ENCODE data around the gene SHC3. TPM values are rescaled to one million over a fixed set of nuclear protein-coding genes. Genes with fewer than 3 reads are reported as not detected.

Gene SHC3
- total and polyA plus RNA-seq, 2 donors from 2014 or later, result 0.95 to 1.5 TPM

DNA sequence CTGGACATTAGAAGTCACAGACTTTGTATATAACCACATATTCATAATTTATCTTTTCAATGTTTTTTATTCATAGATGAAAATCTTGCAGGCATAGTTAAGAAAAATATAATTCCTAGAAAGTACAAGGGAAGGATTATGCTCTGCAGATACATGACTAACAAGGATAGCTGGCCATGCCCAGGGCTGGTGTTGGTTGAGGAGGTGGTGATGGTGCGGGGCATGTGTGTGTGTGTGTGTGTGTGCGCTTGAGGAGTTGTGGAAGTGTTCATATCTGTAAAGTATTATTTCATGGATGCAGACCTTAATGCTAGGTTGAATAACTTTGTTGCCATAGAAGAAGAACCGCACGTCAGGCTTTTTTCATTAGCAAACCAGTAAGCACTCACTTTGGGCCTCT lies 186.1 kb downstream of the SHC3 start:
- H3K4me1 ChIP-seq (ENCODE audit: control insufficient read depth in 2 of 3, insufficient read depth in 2 of 3, low read depth in 1 of 3, low read length in 3 of 3), result peaks cover 0 to 13% (median 5%) of the 10 kb centered on the region in 3 donors
- H3K4me3 ChIP-seq (ENCODE audit: low read length in 3 of 3), result peak overlapping the region; percentile 73 to 85 (median 82)
- no peaks in the 10 kb centered on the region for H3K27me3 ChIP-seq (ENCODE audit: control insufficient read depth, insufficient read depth, low read length)
- peak overlapping the region in 1 of 2 donors; percentile 47 for H3K27ac ChIP-seq (ENCODE audit: low read depth in 2 of 2, low read length in 2 of 2)
- H3K9ac ChIP-seq (ENCODE audit: low read length in 3 of 3), result peak overlapping the region in 2 of 3 donors; percentile 29 to 75
- DNase-seq, result peak in 1 of 5 donors; percentile 5
- H3K36me3 ChIP-seq (ENCODE audit: control insufficient read depth in 2 of 3, insufficient read depth in 3 of 3, low read length in 3 of 3), result peaks cover 0 to 2% (median 0%) of the 10 kb centered on the region in 3 donors
- no peak for FAIRE-seq
- intact Hi-C loops (cut with DNase I), result no loop called here
- no peak for TF ChIP-seq CTCF (IDR thresholded peaks at IDR 0.05; ENCODE audit: borderline replicate concordance, extremely low read depth, insufficient read depth)
- no peaks in the 10 kb centered on the region for H3K9me3 ChIP-seq (ENCODE audit: control insufficient read depth in 2 of 3, insufficient read depth in 1 of 3, low read length in 3 of 3)

DNA sequence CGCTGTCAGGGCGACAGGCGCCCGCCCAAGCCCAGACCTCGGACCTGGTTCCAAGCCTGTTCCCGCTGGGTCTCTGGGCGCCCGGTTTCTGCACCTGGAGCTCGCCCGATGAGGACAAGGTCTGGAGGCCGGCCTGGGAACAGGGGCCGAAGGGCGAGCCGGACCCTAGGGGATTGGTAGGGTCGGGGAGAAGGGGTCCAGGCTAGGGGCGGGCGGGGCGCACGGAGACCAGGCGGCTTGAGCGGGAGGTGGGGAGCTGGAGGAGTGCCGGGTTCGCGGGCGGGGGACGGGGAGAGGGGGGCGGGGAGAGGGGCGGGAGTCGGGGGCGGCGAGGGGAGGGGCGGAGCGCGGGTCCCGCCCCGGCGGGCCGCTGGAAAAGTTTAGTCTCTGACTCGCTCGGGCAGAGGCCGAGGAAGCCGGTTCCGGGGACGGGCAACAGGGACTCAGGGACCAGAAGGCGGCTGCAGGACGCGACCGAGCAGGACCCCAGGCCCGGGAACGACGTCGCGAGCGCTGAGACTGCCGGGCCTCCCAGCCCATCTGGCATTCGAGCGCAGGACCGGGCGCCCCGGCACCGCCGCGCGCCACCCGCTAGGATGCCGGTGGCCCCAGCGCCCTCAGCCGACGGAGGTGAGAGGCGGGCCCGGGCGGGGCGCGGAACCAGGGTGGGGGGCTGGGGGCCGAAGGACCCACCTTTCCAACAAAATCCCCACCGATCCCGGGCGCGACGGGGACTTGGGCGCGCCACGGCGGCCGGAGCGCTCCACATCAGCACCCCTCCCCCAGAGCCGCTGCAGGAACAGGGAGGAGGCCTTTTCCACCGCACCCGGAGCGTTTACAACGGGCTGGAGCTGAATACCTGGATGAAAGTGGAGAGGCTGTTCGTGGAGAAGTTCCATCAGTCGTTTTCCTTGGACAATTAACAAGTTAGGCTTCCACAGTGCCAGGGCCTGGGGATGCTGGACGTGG lies 187.3 kb downstream of the SHC3 start, which contains the start of gene S1PR3:
TSS of gene S1PR3 (plus strand) at position 403 of the 969 bp plus-strand sequence. CDS start 9,733 bp downstream, outside the sequence.
- H3K4me3 ChIP-seq (ENCODE audit: low read length in 3 of 3), result peak within 1 kb of the TSS; percentile 73 to 85 (median 82)
- peak within 1 kb of the TSS; percentile 30 to 75 (median 52) for H3K9ac ChIP-seq (ENCODE audit: low read length in 3 of 3)
- no peaks in the 10 kb centered on the region for H3K9me3 ChIP-seq (ENCODE audit: control insufficient read depth in 2 of 3, insufficient read depth in 1 of 3, low read length in 3 of 3)
- peaks cover 0 to 13% (median 5%) of the 10 kb centered on the region in 3 donors for H3K4me1 ChIP-seq (ENCODE audit: control insufficient read depth in 2 of 3, insufficient read depth in 2 of 3, low read depth in 1 of 3, low read length in 3 of 3)
- peak within 1 kb of the TSS in 1 of 2 donors; percentile 47 for H3K27ac ChIP-seq (ENCODE audit: low read depth in 2 of 2, low read length in 2 of 2)
- no peak for TF ChIP-seq CTCF (IDR thresholded peaks at IDR 0.05; ENCODE audit: borderline replicate concordance, extremely low read depth, insufficient read depth)
- no peaks in the 10 kb centered on the region for H3K27me3 ChIP-seq (ENCODE audit: control insufficient read depth, insufficient read depth, low read length)
- DNase-seq, result peak; percentile 74 to 93 (median 86)
- peaks cover 0 to 2% (median 0%) of the 10 kb centered on the region in 3 donors for H3K36me3 ChIP-seq (ENCODE audit: control insufficient read depth in 2 of 3, insufficient read depth in 3 of 3, low read length in 3 of 3)
- no peak for FAIRE-seq
- intact Hi-C loops (cut with DNase I), result no loop called here

- FAIRE-seq (no peak), DNase-seq (peak in 2 of 5 donors; percentile 72 to 75)
- Histone ChIP-seq H3K27me3 (ENCODE audit: control insufficient read depth, insufficient read depth, low read length) (no peaks in the 10 kb centered on the region), H3K9ac (ENCODE audit: low read length in 3 of 3) (no peak overlapping the region), H3K4me1 (ENCODE audit: control insufficient read depth in 2 of 3, insufficient read depth in 2 of 3, low read depth in 1 of 3, low read length in 3 of 3) (peaks cover 0 to 13% (median 5%) of the 10 kb centered on the region in 3 donors), H3K9me3 (ENCODE audit: control insufficient read depth in 2 of 3, insufficient read depth in 1 of 3, low read length in 3 of 3) (no peaks in the 10 kb centered on the region), H3K27ac (ENCODE audit: low read depth in 2 of 2, low read length in 2 of 2) (no peak overlapping the region), H3K4me3 (ENCODE audit: low read length in 3 of 3) (peak overlapping the region in 2 of 3 donors; percentile 37 to 44), H3K36me3 (ENCODE audit: control insufficient read depth in 2 of 3, insufficient read depth in 3 of 3, low read length in 3 of 3) (no peaks in the 10 kb centered on the region)
- no peak for TF ChIP-seq CTCF (IDR thresholded peaks at IDR 0.05; ENCODE audit: borderline replicate concordance, extremely low read depth, insufficient read depth)
- intact Hi-C loops (cut with DNase I), result no loop called here
Observed at GRCh38 chr9:88990729-88991065, 187.9 kb downstream of the SHC3 start.

Measured in kidney (tissue), 14 donors.